Esophagus squamous epithelium (tissue), 4 donors: ENCODE results near the gene ARPC1A.

ENCODE experiments used
- POLR2A ChIP-seq, 4 donors: fragments of 450-650 bp; IDR thresholded peaks; one replicate each; pipeline ENCODE4 v1.6.1; 2017; ENCODE audit warnings: antibody characterized with exemption in 4 of 4, mild to moderate bottlenecking in 4 of 4, moderate library complexity in 3 of 4
- TF ChIP-seq, protein P1 (sequence below), 6 experiments: fragments of 450-650 bp in 4 of 6; fragments of 200-600 bp in 2 of 6; sonication (generic) in 2 of 6; IDR thresholded peaks; one replicate each; pipeline ENCODE4 v1.5.1; 2016 to 2019; ENCODE audit warnings: antibody characterized with exemption in 6 of 6, mild to moderate bottlenecking in 4 of 6, moderate library complexity in 4 of 6

GRCh38 chr7:99395616-99396327 lies 70.1 kb downstream of the ARPC1A start:
- TF ChIP-seq, protein P1, sequence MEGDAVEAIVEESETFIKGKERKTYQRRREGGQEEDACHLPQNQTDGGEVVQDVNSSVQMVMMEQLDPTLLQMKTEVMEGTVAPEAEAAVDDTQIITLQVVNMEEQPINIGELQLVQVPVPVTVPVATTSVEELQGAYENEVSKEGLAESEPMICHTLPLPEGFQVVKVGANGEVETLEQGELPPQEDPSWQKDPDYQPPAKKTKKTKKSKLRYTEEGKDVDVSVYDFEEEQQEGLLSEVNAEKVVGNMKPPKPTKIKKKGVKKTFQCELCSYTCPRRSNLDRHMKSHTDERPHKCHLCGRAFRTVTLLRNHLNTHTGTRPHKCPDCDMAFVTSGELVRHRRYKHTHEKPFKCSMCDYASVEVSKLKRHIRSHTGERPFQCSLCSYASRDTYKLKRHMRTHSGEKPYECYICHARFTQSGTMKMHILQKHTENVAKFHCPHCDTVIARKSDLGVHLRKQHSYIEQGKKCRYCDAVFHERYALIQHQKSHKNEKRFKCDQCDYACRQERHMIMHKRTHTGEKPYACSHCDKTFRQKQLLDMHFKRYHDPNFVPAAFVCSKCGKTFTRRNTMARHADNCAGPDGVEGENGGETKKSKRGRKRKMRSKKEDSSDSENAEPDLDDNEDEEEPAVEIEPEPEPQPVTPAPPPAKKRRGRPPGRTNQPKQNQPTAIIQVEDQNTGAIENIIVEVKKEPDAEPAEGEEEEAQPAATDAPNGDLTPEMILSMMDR (IDR thresholded peaks at IDR 0.05): no peak
- TF ChIP-seq POLR2A (IDR thresholded peaks at IDR 0.05): no peak
